ENCODE measurements around the gene CPOX.
"Not testable (repeated sequence)": the region's sequence is repeated elsewhere in the genome, so short reads cannot be mapped to it uniquely, and the experiment has no call there.

CPOX gene

DNA sequence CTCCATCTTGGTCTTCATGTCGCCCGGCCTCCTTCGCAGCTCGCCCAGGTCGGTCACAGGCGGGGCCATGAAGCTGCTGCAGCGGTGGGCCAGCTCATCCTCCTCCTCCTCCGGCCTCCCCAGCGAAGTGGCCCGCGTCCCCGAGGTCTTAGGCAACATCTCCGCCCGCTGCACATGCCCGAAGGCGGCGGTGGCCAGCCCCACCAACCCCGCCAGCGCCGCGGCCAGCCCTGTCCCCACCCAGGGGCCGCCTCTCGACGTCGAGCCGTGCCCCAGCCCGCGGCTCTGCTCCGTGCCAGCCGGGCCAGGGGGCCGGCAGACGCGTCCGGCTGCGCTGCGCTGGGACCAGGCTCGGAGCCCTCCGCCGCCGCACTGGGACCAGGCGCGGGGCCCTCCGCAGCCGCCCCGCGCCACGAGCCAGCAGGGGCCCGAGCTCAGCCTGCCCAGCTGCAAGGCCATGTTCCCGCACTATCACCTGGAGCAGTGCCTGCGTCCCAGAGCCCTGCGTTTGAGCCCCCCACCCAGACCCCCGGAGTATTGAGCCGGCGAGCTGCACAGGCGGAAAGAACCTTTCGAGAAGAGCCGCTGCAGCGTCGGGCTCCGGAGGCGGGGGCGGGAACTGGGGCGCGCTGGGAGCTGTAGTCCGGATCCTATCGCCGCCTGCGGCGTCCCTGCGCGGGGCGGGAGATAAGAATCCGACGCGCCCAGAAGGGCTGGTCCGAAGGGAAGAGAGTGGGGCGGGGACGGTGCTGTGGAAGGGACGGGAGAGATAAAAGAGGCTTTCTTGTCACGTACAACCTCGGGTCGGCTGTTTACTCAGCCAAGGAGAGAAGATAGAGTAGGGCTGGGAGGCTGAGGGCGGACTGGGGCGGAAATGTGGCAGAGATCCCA is at the start of gene CPOX:
TSS of gene CPOX (minus strand) at position 566 of the 891 bp plus-strand sequence. CDS start at position 459, 107 bp downstream.
- in situ Hi-C loops (cut with MboI; ENCODE audit: low sequenced_read_pairs): no loop called here

DNA sequence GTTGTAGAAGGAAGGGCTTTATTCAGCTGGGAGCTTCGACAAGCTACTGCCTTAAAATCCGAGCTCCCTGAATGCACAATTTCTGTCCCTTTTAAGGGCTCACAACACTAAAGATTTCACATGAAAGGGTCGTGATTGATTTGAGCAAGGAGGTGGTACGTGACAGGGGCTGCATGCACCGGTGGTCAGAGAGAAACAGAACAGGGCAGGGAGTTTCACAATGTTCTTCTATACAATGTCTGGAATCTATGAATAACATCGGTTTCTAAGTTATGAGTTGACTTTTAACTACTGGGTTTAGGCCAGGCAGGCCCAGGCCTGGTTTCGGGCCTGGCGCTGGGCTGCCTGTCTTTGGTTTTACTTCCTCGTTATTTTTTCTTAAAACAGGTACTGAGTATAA is 49.4 kb upstream of the CPOX start:
- in situ Hi-C loops (cut with MboI; ENCODE audit: low sequenced_read_pairs): not testable (repeated sequence)

DNA sequence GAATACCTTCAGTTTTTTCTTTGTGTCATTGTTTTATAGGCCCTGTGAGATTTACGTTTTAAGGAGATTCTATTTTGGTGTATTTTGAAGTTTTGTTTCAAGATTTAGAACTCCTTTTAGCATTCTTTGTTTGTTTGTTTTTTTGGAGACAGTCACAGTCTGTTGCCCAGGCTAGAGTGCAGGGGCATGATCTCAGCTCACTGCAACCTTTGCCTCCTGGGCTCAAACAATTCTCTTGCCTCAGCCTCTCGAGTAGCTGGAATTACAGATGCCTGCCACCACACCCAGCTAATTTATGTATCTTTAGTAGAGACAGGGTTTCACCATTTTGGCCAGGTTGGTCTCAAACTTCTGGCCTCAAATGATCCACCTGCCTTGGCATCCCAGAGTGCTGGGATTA is 48.3 kb upstream of the CPOX start:
- in situ Hi-C loops (cut with MboI; ENCODE audit: low sequenced_read_pairs): not testable (repeated sequence)

DNA sequence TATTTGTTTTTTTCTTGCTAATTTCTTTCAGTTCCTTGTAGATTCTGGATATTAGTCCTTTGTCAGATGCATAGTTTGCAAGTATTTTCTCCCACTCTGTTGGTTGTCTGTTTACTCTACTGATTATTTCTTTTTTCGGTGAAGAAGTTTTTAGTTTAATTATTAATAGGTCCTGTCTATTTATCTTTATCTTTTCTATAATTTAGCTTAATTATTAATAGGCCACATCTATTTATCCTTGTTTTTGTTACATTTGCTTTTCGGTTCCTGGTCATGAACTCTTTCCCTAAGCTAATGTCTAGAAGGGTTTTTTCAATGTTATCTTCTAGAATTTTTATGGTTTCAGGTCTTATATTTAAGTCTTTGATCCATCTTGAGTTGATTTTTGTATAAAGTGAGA is 45.1 kb upstream of the CPOX start:
- in situ Hi-C loops (cut with MboI; ENCODE audit: low sequenced_read_pairs): not testable (repeated sequence)

DNA sequence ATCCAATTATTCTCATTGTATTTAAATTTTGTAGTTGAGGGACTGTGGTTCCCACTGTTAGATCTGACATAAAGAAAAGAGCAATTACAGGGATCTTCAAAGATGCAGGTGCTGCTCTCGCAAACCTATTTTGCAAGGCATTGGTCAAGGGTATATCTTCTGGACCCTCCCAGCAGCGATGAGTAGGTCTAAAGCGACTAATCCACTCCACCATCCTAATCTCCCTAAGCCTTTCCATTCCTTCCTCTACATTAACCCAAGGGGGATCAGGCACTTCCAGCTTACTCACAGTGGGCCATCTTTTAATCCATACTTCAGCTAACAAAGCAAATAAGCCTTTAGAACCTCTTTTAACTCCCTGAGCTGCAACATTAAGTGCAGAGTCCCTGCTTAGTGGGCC is 37.0 kb upstream of the CPOX start:
- in situ Hi-C loops (cut with MboI; ENCODE audit: low sequenced_read_pairs): no loop called here

DNA sequence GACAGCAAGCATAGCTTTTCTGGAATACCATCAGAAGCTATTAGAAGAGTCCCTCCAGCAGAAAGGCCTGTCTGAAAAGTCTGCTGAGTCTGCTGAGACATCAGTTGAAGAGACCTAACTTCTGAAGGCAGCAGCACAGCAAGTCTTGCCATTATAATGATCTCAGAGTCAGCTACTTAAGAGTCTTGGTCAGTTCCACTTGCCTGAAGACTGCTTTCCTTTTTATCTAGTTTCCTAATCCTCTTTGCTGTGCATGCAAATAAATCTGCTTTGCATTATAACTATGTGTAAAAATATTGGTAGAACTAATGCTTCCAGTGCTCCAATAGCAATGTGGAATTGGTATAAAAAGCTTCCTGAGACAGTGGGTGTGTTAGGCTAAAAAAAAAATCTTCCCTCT is 34.9 kb upstream of the CPOX start:
- in situ Hi-C loops (cut with MboI; ENCODE audit: low sequenced_read_pairs): no loop called here

DNA sequence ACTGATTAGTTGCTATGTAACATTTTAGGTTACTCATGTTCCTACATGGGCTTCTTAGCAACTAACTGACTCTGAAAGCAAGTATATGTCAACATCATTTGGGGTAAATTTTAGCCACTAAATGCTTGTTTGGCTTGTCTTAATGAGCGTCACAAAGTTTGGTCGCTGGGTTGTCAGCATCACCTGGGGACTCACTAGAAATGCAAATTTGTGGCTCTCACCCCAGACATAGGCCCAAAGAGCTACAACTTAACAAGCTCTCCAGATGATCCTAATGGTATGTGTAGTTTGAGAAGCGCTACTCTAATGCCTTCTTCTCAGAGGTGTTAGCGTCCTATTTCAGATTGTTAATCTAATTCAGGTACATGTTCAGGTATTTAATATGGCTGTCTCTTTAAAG is 32.7 kb upstream of the CPOX start:
- in situ Hi-C loops (cut with MboI; ENCODE audit: low sequenced_read_pairs): no loop called here

DNA sequence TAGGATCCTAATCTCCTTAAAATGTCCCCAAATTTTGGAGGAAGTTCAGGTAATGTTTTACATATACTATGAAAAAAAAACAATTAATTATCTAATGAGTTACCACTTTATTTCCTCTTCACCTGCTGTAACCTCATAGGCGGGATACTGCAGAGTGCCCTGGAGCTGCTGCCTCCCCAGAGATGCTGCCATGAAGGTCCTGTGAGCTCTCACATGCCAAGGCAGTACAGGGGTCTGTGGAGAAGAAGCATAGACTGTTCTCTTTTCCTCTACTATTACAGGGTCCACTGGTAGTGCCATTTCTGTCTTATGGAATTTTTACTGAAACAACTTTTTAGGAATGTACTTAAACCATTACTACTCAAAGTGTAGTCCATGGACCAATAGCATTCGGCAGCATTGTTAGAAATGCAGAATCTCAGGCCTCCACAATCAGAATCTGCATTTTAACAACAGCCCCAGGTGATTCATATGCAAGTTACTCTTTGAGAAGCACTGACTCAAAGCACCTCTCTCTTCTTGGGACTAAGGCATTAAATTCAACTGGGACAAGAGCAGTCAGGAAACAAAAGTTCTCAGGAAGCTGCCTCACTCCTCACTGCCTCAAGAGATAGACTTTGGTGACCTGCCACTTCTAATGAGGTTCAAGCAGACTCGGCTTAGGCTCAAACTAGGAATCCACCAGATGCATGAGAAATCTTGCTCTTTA is 30.3 kb upstream of the CPOX start:
- in situ Hi-C loops (cut with MboI; ENCODE audit: low sequenced_read_pairs): no loop called here

DNA sequence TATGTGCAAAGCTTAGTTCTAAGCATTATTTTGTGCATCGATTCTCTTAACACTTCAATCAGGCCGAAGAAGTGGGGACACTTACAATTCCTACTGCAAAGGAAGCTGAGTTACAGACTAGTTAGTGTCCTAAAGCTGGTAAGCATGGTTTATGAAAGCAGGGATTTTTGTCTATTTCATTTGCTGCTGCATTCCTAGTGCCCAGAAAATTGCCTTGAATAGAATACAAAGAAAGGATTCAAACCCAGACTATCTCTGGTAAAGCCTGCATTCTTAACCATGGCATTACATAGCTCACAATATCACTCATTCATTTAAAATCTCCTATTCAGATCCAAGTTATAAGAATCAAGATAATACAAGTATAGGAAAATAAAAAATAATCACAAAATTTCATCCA is 24.4 kb upstream of the CPOX start:
- in situ Hi-C loops (cut with MboI; ENCODE audit: low sequenced_read_pairs): no loop called here

DNA sequence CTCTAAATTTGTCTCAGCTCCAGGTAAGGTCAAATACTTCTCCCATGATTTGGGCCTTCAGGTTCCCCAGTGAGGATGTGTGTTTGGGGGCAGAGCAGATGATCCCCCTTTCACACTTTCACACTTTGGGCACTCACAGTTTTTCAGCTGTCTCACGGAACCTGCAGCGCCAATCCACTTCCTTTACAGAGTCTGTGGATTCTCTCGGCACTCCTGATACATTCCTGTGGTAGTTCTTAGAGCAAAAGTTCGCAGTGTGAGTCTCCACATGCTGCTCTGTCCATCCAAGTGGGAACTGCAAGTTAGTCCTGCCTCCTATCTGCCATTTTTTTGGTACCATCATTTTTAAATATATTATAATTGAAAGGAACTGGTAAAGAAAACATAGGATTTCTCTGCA is 20.2 kb upstream of the CPOX start:
- in situ Hi-C loops (cut with MboI; ENCODE audit: low sequenced_read_pairs): no loop called here

DNA sequence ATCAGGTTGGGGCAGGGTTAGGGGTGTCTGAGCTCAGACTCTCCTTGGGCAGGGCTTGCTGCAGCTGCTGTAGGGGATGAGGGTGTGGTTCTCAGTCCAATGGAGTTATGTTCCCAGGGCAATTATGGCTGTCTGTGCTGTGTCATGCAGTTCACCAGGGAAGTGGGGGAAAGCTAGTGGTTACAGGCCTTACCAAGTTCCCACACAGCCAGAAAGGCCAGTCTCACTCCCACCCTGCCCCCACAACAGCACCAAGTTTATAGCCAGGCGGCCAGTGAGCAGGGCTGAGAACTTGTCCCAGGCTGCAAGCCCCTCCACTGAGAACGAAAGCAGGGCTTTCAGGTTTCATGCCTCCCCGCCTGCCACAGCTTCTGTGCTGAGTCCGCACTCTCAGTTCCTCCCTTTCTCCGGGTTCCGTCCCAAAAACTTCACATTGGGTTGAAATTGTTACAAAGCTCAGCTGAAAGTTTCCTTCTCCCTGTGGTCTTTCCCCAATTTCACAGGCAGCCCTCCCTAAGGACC is 19.6 kb upstream of the CPOX start:
- in situ Hi-C loops (cut with MboI; ENCODE audit: low sequenced_read_pairs): no loop called here

DNA sequence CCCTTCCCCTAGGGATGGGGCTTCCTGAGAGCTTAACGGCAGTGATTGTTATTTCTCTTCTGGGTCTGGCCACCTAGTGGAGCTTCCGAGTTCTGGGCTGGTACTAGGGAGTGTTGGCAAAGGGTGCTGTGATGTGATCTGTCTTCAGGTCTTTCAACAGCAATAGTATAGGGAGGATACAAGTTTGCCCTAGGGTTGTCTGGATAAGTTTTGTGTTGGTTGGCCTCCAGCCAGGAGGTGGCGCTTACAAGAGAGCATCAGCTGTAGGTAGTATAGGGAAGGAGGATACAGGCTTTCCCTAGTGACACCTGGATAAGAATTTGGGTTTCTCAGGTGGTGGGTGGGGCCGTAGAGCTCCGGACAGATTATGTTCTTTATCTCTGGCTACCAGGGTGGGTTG is 19.2 kb upstream of the CPOX start:
- in situ Hi-C loops (cut with MboI; ENCODE audit: low sequenced_read_pairs): no loop called here

DNA sequence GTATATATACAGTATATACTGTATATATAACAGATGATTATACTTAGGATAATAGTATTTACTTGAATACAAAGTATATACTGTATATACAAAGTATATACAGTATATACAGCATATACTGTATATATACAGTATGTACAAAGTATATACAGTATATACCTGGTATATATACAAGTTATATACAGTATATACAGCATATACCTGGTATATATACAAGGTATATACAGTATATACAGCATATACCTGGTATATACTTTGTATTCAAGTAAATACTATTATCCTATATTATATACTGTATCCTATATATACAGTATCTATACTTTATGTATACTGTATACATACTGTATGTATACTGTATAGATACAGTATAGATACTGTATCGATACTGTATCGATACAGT is 14.6 kb upstream of the CPOX start:
- in situ Hi-C loops (cut with MboI; ENCODE audit: low sequenced_read_pairs): no loop called here

DNA sequence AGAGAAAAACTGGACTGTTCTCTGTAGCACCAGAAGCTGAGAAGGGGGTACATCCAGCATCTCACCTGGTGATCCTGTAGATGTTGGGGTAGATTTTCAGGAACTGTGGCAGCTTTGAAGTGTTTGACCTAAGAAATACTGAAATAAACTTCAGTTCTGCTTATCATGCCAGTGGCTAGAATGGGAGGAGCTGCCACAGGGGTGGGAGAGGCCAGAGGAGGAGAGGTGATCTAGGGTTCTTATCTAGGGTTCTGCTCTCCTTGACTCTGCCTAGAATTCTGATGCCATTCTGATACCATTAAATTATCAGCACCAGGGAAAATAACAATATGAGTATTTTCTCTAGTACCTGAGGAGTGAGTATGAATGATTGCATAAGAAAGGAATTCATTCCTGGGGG is 10.2 kb upstream of the CPOX start:
- in situ Hi-C loops (cut with MboI; ENCODE audit: low sequenced_read_pairs): loop anchor here (5.0 kb wide), 1 partner anchor 209 kb away; no protein-coding TSS in a partner anchor

DNA sequence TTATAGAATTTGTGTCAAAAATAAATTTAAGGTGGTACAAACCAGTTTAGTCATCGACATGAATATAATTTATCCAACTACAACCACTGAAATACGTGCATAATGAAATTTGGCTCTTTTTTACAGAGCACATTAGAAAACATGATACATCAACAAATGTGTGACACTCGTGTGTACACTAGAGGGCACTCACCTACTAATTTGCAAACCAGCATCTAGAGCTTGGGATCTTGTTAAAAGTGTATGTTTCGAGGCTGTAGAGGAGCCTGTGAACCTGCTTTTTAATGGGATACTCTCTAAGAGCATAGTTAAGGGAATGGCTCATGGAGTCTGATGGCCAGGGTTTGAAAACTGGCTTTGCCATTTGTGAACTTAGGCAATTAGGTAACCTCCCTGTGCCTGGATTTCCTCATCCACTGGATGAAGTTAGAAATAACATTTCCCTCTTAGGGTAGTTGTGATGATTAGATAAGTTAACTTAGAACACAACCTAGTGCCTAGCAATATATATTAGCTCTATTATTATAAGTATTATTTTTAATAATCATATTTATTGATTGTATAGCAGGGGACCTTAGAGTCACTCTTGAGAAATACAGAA is 8.8 kb upstream of the CPOX start:
- in situ Hi-C loops (cut with MboI; ENCODE audit: low sequenced_read_pairs): loop anchor here (5.0 kb wide), 1 partner anchor 210 kb away; no protein-coding TSS in a partner anchor

DNA sequence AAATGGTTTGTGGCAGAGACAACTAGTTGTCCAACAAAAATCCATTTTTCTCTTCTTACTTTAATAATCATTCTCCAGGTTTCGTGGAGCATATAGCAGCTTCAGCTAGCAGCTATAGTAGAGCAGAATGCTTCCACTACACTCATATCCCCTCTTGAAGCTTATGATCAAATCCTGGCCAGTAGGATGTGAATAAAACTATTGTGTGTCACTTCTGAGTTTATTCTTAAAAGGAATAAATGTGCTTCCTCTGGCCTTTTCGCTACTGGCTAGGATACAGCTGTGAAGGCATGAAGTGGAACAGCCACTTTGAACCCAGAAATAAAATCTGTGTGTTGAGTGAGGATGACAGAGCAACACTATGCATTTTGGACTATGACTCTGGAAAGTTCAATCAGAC is 7.8 kb upstream of the CPOX start:
- in situ Hi-C loops (cut with MboI; ENCODE audit: low sequenced_read_pairs): loop anchor here (5.0 kb wide), 1 partner anchor 211 kb away; no protein-coding TSS in a partner anchor

DNA sequence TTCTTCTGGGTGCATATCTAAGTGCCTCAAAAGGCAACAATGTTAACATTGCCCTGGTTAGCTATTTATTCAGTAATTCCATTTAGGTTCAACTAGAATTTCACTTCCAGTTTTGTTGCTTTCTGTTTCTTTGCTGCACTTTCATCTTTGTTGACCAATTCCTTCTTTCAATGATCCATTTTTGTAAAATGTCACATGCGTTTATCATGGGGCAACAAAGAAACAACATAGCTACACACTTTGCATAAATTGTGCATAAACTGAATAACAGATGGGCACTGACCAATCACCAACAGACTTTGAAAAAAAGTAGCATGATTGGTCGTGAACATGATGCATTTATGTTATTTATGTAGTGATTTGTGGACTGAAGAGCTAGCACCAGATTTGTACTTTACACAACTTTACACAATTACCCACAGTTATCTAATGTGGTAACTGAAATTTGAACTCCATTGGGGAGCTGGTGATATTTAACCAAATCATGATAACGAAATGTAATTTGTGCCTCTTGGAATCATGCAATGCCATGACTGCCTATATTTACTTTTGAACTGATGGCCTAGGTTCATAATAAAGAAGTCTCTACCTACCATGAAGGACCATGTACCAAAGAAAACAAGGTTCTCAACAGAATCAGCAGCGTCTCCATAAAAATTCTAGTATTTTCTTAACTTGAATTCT is 7.1 kb upstream of the CPOX start:
- in situ Hi-C loops (cut with MboI; ENCODE audit: low sequenced_read_pairs): loop anchor here (5.0 kb wide), 1 partner anchor 212 kb away; no protein-coding TSS in a partner anchor

DNA sequence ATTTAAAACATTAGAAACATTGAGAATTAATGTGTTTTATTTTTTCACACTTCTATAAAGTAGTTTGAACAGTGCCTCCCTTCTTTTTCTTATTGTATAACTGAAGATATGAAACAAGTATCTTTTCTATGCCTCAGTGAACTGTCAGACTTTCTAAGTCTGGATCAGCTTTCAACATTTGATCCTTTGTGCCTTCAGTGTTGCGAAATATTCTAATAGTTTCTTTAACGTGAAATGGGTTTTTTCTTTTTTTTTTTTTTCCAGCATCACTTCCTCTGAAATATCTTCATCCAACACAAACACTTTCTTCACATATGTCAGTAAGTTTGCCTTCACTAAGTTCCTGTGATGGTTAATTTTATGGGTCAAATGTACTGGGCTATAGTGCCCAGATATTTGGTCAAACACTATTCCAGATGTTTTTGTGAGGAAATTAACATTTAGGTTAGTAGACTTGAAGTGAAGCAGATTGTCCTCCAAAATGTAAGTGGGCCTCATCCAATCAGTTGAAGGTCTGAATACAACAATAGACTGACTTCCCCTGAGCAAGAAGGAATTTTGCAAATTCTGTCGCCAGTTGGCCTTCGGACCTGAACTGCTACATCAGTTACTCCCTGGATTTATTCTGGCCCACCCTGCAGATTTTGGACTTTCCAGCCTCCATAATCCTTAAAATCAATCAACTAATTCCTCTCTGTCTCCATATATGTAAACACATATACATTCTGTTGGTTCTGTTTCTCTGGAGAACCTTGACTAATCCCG is 6.4 kb upstream of the CPOX start:
- in situ Hi-C loops (cut with MboI; ENCODE audit: low sequenced_read_pairs): loop anchor here (5.0 kb wide), 1 partner anchor 212 kb away; no protein-coding TSS in a partner anchor

DNA sequence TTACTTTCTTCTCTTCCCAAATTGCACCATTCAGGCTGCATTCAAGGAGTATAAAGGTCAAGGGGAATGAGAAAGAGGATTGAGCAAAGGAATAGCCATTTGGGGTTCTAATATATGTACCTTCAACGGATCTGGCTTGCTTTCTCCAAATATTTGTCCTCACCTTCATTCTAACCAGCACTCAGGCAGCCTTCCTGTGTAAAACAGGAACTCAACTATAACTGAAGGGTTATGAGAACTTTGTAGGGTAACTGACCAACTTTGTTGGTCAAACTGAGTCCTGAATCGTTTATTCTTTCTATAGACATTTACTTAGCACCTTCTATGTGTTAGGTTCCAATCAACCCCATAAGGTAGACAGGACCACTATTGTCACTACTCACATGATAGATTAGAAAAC is 5.1 kb upstream of the CPOX start:
- in situ Hi-C loops (cut with MboI; ENCODE audit: low sequenced_read_pairs): no loop called here
